GM23338 (cell line): ENCODE results near the gene FOXL2.

Experiments
- CREB1 ChIP-seq: fragments of 250-450 bp; sonication (Bioruptor Pico); IDR thresholded peaks from 2 replicates; pipeline ENCODE4 v1.5.0; 2020; ENCODE audit warnings: low read depth, mild to moderate bottlenecking, moderate library complexity
- CTCF ChIP-seq, 2 experiments: fragments of 200-600 bp in 1 of 2; sonication (generic) in 1 of 2; conservative IDR thresholded peaks; 2 replicates each; pipeline versions ENCODE4 v1.5.1 to v1.6.1; 2016 to 2017; ENCODE audit warnings: antibody characterized with exemption in 2 of 2, low read depth in 2 of 2, mild to moderate bottlenecking in 2 of 2, moderate library complexity in 1 of 2
- EZH2 ChIP-seq: fragments of 200-600 bp; sonication (generic); IDR thresholded peaks from one replicate; pipeline ENCODE4 v1.8.0; 2017; ENCODE audit warnings: antibody characterized with exemption, mild to moderate bottlenecking, low read depth; ENCODE audit not compliant: unreplicated experiment
- EZH2phosphoT487 ChIP-seq: fragments of 200-600 bp; sonication (generic); IDR thresholded peaks from one replicate; pipeline ENCODE4 v1.8.1; 2018; ENCODE audit warnings: antibody characterized with exemption; ENCODE audit not compliant: unreplicated experiment
- NANOG ChIP-seq: IDR thresholded peaks from 2 replicates; pipeline ENCODE4 v1.6.1; 2016; ENCODE audit warnings: antibody characterized with exemption, borderline replicate concordance
- POLR2AphosphoS5 ChIP-seq: IDR thresholded peaks from 2 replicates; pipeline ENCODE4 v1.6.1; 2016; ENCODE audit warnings: antibody characterized with exemption, low read depth
- REST ChIP-seq: IDR thresholded peaks from one replicate; pipeline ENCODE4 v1.6.1; 2018; ENCODE audit warnings: antibody characterized with exemption; ENCODE audit not compliant: unreplicated experiment

GRCh38 chr3:138899351-138899991 is 47.5 kb downstream of the FOXL2 start:
- TF ChIP-seq CTCF (conservative IDR thresholded peaks at IDR 0.05; ENCODE audit: low read depth in 2 of 2) (no peak), CREB1 (no peak), POLR2AphosphoS5 (no peak), EZH2 (no peak), EZH2phosphoT487 (no peak), REST (no peak), NANOG (no peak)
